ENCODE data around the gene ZNF780B.
"Not testable (repeated sequence)": the region's sequence is repeated elsewhere in the genome, so short reads cannot be mapped to it uniquely, and the experiment has no call there.

DNA sequence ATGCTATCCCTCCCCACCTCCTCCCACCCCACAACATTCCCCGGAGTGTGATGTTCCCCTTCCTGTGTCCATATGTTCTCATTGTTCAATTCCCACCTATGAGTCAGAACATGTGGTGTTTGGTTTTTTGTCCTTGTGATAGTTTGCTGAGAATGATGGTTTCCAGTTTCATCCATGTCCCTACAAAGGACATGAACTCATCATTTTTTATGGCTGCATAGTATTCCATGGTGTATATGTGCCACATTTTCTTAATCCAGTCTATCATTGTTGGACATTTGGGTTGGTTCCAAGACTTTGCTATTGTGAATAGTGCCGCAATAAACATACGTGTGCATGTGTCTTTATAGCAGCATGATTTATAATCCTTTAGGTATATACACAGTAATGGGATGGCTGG lies 18.0 kb downstream of the ZNF780B start:
- TF ChIP-seq, protein P1, sequence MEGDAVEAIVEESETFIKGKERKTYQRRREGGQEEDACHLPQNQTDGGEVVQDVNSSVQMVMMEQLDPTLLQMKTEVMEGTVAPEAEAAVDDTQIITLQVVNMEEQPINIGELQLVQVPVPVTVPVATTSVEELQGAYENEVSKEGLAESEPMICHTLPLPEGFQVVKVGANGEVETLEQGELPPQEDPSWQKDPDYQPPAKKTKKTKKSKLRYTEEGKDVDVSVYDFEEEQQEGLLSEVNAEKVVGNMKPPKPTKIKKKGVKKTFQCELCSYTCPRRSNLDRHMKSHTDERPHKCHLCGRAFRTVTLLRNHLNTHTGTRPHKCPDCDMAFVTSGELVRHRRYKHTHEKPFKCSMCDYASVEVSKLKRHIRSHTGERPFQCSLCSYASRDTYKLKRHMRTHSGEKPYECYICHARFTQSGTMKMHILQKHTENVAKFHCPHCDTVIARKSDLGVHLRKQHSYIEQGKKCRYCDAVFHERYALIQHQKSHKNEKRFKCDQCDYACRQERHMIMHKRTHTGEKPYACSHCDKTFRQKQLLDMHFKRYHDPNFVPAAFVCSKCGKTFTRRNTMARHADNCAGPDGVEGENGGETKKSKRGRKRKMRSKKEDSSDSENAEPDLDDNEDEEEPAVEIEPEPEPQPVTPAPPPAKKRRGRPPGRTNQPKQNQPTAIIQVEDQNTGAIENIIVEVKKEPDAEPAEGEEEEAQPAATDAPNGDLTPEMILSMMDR (IDR thresholded peaks at IDR 0.05), result not testable (repeated sequence)
- TF ChIP-seq POLR2A (IDR thresholded peaks at IDR 0.05), result not testable (repeated sequence)
